Activated CD8-positive, alpha-beta memory T cell treated with anti-CD3 and anti-CD28 coated beads for 48 hours (primary cell): ENCODE measurements around the gene SPINK5.

Source experiments
- DNase-seq, 3 experiments: peaks; one replicate each; pipeline ENCODE4 v3.0.0-alpha.2; 2020; ENCODE audit warnings: low read depth in 2 of 3, low spot score in 2 of 3

The SPINK5 gene

GRCh38 chr5:148090773-148091250, 27.0 kb downstream of the SPINK5 start:
- DNase-seq, result no peak

- no peak for DNase-seq
These were observed 28.5 kb downstream of the SPINK5 start for GRCh38 chr5:148091991-148092964.

- no peak for DNase-seq
These were observed 30.6 kb downstream of the SPINK5 start for GRCh38 chr5:148094336-148094735.

GRCh38 chr5:148104226-148104625, 40.4 kb downstream of the SPINK5 start:
- no peak for DNase-seq

GRCh38 chr5:148107608-148108007, 43.8 kb downstream of the SPINK5 start:
- no peak for DNase-seq

- no peak for DNase-seq
These were observed 49.5 kb downstream of the SPINK5 start for GRCh38 chr5:148113243-148113642.

- no peak for DNase-seq
These were observed 56.5 kb downstream of the SPINK5 start for GRCh38 chr5:148120317-148120716.

- no peak for DNase-seq
These were observed 61.9 kb downstream of the SPINK5 start for GRCh38 chr5:148125641-148126040.

- DNase-seq, result no peak
These were observed 71.6 kb downstream of the SPINK5 start for GRCh38 chr5:148135091-148136048.

- no peak for DNase-seq
These were observed 77.1 kb downstream of the SPINK5 start for GRCh38 chr5:148140846-148141245.

GRCh38 chr5:148141645-148142044, 77.9 kb downstream of the SPINK5 start:
- no peak for DNase-seq

GRCh38 chr5:148145916-148146315, 82.1 kb downstream of the SPINK5 start:
- no peak for DNase-seq

GRCh38 chr5:148146487-148146886, 82.7 kb downstream of the SPINK5 start:
- DNase-seq, result no peak

- DNase-seq, result no peak
These were observed 83.6 kb downstream of the SPINK5 start for GRCh38 chr5:148147415-148147814.

- DNase-seq, result no peak
These were observed 88.1 kb downstream of the SPINK5 start for GRCh38 chr5:148151872-148152271.

- no peak for DNase-seq
These were observed 89.0 kb downstream of the SPINK5 start for GRCh38 chr5:148152781-148153180.

- DNase-seq, result no peak
These were observed 92.8 kb downstream of the SPINK5 start for GRCh38 chr5:148156609-148157008.

GRCh38 chr5:148162038-148162437, 98.3 kb downstream of the SPINK5 start:
- no peak for DNase-seq

GRCh38 chr5:148163345-148163744, 99.6 kb downstream of the SPINK5 start:
- no peak for DNase-seq

GRCh38 chr5:148166550-148167283, 102.9 kb downstream of the SPINK5 start:
- DNase-seq, result no peak

- no peak for DNase-seq
These were observed 104.5 kb downstream of the SPINK5 start, which contains the start of gene SPINK14 for GRCh38 chr5:148168246-148168645. SPINK14 (plus strand) TSS chr5:148168546; CDS start chr5:148169733, 1,187 bp downstream.
